Stimulated activated memory B cell treated with anti-CD40 and anti-IgM and Interleukin-4, amounts not matched to agents 10 μg/mL and 1 μg/mL and 100 μg/mL, for 72 hours (primary cell): ENCODE data around the gene TEAD4.

Source experiments
- ATAC-seq: fragments of 150-1000 bp; cut with Tn5 transposase; 2 replicates; pipeline ENCODE4 v1.10.0; 2021
- H3K27ac Mint-ChIP-seq: one replicate; pipeline ENCODE4 v1.8.0; 2022; ENCODE audit warnings: mild to moderate bottlenecking, mixed read lengths
- H3K27me3 Mint-ChIP-seq: one replicate; pipeline ENCODE4 v1.8.0; 2022; ENCODE audit warnings: mixed read lengths
- H3K36me3 Mint-ChIP-seq: one replicate; pipeline ENCODE4 v1.8.0; 2022; ENCODE audit warnings: mixed read lengths
- H3K4me1 Mint-ChIP-seq: one replicate; pipeline ENCODE4 v1.8.0; 2022; ENCODE audit warnings: mixed read lengths
- H3K4me3 Mint-ChIP-seq: one replicate; pipeline ENCODE4 v1.8.0; 2022; ENCODE audit warnings: mild to moderate bottlenecking, moderate library complexity, mixed read lengths
- H3K9me3 Mint-ChIP-seq: one replicate; pipeline ENCODE4 v1.8.0; 2022; ENCODE audit warnings: mixed read lengths

TEAD4 gene

DNA sequence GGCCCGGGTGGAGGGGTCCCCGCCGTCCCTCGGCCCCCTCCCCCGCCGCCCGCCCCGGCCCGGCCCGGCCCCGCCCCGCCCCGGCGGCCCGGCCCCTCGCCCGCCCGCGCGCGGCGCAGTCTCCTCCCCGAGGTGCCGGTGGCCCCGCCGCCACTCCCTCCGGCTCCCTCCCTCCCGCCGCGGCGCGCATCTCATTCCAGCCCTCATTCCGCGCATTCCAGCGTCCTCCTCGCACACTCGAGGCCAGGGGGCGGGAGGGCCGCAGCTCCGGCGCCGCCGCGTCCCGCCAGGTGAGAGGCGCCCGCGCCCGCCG lies at the start of gene TEAD4:
TEAD4 (plus strand) TSS at position 206 of the 313 bp plus-strand sequence.
- Mint-ChIP-seq H3K9me3 (no peaks in the 10 kb centered on the region), H3K27me3 (peaks cover 72% of the 10 kb centered on the region), H3K4me3 (peak within 1 kb of the TSS; percentile 75), H3K27ac (no peak within 1 kb of the TSS), H3K36me3 (no peaks in the 10 kb centered on the region), H3K4me1 (peaks cover 18% of the 10 kb centered on the region)
- peak; percentile 53 for ATAC-seq

DNA sequence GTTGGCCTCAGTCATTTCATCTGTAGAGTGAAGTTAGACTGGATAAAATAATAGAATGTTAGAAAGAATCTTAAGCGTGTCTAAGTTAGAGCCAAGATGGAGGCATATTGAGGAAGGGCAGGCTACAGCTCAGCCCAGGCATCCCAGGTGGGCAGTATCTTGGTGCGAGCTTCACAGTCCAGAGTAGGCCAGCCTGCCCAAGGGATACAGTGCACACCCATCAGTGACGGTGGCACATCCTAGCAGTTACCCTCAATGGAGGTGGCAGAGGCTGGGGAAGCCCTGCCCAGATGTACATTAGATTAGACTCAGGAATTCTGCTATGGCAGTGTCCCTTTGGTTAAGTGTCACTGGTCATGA lies 47.0 kb upstream of the TEAD4 start:
- Mint-ChIP-seq H3K4me1 (no peaks in the 10 kb centered on the region), H3K4me3 (no peak overlapping the region), H3K9me3 (no peaks in the 10 kb centered on the region), H3K36me3 (peaks cover 33% of the 10 kb centered on the region), H3K27me3 (no peaks in the 10 kb centered on the region), H3K27ac (no peak overlapping the region)
- ATAC-seq = no peak

- Mint-ChIP-seq H3K27me3 (no peaks in the 10 kb centered on the region), H3K4me3 (no peak overlapping the region), H3K27ac (no peak overlapping the region), H3K4me1 (no peaks in the 10 kb centered on the region), H3K36me3 (peaks cover 42% of the 10 kb centered on the region), H3K9me3 (no peaks in the 10 kb centered on the region)
- ATAC-seq = no peak
These were observed 39.9 kb upstream of the TEAD4 start for GRCh38 chr12:2919249-2919648.

DNA sequence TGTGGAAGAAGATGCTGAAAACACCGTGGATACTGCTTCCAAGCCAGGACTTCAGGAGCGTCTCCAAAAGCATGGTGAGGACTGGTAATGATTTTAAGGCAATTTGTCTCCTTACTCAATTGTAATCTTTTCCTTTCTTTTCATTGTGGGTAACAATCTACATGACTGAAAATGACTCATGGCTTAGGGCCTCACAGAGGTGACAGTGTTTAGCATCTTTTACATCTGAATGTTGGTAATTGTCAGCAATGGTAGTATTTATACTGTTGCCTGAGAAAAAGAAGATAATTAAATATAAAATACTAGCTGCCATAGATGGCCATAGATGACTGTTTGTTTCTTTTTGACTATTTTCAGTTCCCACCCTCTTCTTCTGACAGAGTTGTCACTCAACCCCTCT lies 36.9 kb upstream of the TEAD4 start:
- no peak overlapping the region for H3K4me3 Mint-ChIP-seq
- H3K9me3 Mint-ChIP-seq = no peaks in the 10 kb centered on the region
- peaks cover 50% of the 10 kb centered on the region for H3K36me3 Mint-ChIP-seq
- no peaks in the 10 kb centered on the region for H3K4me1 Mint-ChIP-seq
- no peak for ATAC-seq
- H3K27me3 Mint-ChIP-seq = no peaks in the 10 kb centered on the region
- no peak overlapping the region for H3K27ac Mint-ChIP-seq

GRCh38 chr12:2923057-2923456 lies 36.1 kb upstream of the TEAD4 start:
- peaks cover 58% of the 10 kb centered on the region for H3K36me3 Mint-ChIP-seq
- H3K4me1 Mint-ChIP-seq = no peaks in the 10 kb centered on the region
- H3K4me3 Mint-ChIP-seq = no peak overlapping the region
- ATAC-seq = no peak
- H3K9me3 Mint-ChIP-seq = no peaks in the 10 kb centered on the region
- H3K27ac Mint-ChIP-seq = no peak overlapping the region
- no peaks in the 10 kb centered on the region for H3K27me3 Mint-ChIP-seq

DNA sequence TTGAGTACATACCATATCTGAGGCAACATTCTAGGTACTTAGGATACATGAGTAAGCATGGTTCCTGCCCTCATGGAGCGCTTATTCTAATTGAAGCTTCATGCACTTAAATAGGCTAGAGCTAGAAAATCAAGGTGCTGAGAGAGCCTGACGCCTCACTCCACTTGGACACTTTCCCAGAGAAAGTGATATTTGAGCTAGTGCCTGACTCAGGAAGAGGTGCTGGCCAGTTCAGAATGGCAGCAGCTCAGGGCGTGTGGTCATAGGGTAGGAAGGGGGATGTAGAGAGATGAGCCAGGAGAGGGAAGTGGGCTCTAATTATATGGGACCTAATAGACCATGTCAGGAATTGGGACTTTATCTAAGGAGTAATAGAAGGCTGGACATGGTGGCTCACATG lies 35.2 kb upstream of the TEAD4 start:
- Mint-ChIP-seq H3K36me3 (peaks cover 58% of the 10 kb centered on the region), H3K4me3 (no peak overlapping the region), H3K27ac (no peak overlapping the region), H3K27me3 (no peaks in the 10 kb centered on the region), H3K4me1 (no peaks in the 10 kb centered on the region), H3K9me3 (no peaks in the 10 kb centered on the region)
- ATAC-seq = no peak

DNA sequence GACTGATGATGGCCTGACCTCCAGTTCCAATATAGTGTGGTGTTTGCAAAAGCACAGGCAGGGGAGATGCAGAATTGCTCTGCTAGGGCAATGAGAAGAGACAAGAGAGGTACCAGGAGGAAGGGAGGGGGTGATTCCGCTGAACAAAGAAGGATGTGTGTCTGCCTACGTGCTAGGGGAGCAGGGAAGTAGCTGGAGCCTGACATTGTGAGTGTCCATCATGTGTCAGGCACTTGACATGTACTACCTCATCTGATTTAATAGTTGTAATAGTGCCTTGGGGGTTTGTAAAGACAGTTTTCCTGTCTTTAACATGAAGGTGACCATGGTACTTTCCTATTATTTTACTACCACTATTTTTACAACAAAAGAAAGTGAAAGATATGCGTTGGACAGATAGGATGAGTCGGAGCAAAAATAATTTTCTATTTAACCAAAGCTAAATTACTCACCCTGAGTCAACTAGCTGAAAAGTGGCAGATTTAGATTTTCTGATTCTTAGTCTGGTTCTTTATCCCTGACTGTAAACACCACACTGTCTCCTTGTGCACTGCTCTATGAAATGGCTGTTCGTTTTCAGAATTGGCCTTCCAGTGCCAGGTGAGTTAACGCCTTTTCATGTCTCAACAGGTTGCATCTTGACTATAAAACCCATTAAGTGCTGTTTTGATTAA lies 33.7 kb upstream of the TEAD4 start:
- H3K9me3 Mint-ChIP-seq = no peaks in the 10 kb centered on the region
- peaks cover 58% of the 10 kb centered on the region for H3K36me3 Mint-ChIP-seq
- H3K27ac Mint-ChIP-seq = no peak overlapping the region
- H3K27me3 Mint-ChIP-seq = no peaks in the 10 kb centered on the region
- no peak for ATAC-seq
- H3K4me1 Mint-ChIP-seq = no peaks in the 10 kb centered on the region
- no peak overlapping the region for H3K4me3 Mint-ChIP-seq

- Mint-ChIP-seq H3K27me3 (no peaks in the 10 kb centered on the region), H3K4me1 (no peaks in the 10 kb centered on the region), H3K27ac (no peak overlapping the region), H3K4me3 (no peak overlapping the region), H3K36me3 (peaks cover 46% of the 10 kb centered on the region), H3K9me3 (no peaks in the 10 kb centered on the region)
- ATAC-seq = no peak
These were observed 28.3 kb upstream of the TEAD4 start for GRCh38 chr12:2930865-2931264.

- no peaks in the 10 kb centered on the region for H3K4me1 Mint-ChIP-seq
- no peak overlapping the region for H3K4me3 Mint-ChIP-seq
- no peaks in the 10 kb centered on the region for H3K9me3 Mint-ChIP-seq
- H3K36me3 Mint-ChIP-seq = peaks cover 38% of the 10 kb centered on the region
- ATAC-seq = no peak
- no peaks in the 10 kb centered on the region for H3K27me3 Mint-ChIP-seq
- no peak overlapping the region for H3K27ac Mint-ChIP-seq
These were observed 25.6 kb upstream of the TEAD4 start for GRCh38 chr12:2933586-2933985.

DNA sequence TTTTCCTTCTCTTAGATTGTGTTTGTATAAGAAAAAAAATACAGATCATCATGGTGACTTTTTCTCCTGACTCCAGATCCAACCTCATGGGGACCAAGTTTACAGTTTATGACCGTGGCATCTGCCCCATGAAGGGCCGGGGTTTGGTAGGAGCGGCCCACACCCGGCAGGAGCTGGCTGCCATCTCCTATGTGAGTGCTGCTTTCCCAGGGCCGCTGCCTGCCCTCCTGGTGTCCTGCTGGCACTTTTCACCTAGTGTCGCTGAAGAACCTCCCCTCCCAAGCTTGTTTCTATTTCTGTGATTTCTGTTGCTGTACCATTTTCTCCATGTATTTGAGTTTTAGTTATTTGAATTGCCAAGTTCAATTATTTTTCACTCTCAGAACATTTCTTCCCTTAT lies 24.8 kb upstream of the TEAD4 start:
- no peaks in the 10 kb centered on the region for H3K4me1 Mint-ChIP-seq
- no peaks in the 10 kb centered on the region for H3K27me3 Mint-ChIP-seq
- H3K9me3 Mint-ChIP-seq = no peaks in the 10 kb centered on the region
- ATAC-seq = no peak
- peaks cover 38% of the 10 kb centered on the region for H3K36me3 Mint-ChIP-seq
- H3K4me3 Mint-ChIP-seq = no peak overlapping the region
- H3K27ac Mint-ChIP-seq = no peak overlapping the region

DNA sequence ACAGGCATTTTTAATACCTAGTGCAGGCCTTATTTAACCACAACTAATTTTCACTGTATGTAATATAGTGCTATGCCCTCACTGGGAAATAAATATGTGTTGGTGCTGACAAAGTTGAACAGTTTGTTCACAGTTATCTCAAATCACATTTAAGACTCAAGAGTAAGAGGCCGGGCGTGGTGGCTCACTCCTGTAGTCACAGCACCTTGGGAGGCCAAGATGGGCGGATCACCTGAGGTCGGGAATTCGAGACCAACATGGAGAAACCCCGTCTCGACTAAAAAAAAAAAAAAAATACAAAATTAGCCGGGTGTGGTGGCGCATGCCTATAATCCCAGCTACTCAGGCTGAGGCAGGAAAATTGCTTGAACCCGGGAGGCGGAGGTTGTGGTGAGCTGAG lies 22.9 kb upstream of the TEAD4 start:
- Mint-ChIP-seq H3K4me3 (no peak overlapping the region), H3K9me3 (no peaks in the 10 kb centered on the region), H3K36me3 (peaks cover 26% of the 10 kb centered on the region), H3K27ac (no peak overlapping the region), H3K27me3 (no peaks in the 10 kb centered on the region), H3K4me1 (no peaks in the 10 kb centered on the region)
- no peak for ATAC-seq

DNA sequence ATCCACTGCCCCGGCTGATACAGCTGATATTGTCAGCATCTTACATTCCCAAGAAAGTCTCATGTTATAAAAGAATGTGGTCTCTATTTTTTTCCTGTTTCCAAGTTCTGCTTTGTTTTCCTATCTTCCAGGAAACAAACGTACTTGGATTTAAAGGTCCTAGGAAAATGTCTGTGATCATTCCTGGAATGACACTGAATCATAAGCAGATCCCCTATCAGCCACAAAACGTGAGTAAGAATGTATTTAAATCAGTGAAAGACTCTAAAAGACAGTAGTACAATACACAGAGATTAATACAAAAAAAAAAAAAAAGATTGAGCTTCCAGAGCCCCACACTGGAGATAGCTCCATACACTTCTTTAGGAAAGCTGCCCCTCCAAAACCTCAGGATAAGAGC lies 21.7 kb upstream of the TEAD4 start:
- Mint-ChIP-seq H3K4me3 (no peak overlapping the region), H3K4me1 (no peaks in the 10 kb centered on the region), H3K9me3 (no peaks in the 10 kb centered on the region), H3K27ac (no peak overlapping the region), H3K36me3 (peaks cover 23% of the 10 kb centered on the region), H3K27me3 (no peaks in the 10 kb centered on the region)
- no peak for ATAC-seq

- Mint-ChIP-seq H3K4me1 (no peaks in the 10 kb centered on the region), H3K27me3 (no peaks in the 10 kb centered on the region), H3K36me3 (peaks cover 19% of the 10 kb centered on the region), H3K9me3 (no peaks in the 10 kb centered on the region), H3K27ac (no peak overlapping the region), H3K4me3 (no peak overlapping the region)
- ATAC-seq = no peak
These were observed 20.0 kb upstream of the TEAD4 start for GRCh38 chr12:2939191-2939590.

DNA sequence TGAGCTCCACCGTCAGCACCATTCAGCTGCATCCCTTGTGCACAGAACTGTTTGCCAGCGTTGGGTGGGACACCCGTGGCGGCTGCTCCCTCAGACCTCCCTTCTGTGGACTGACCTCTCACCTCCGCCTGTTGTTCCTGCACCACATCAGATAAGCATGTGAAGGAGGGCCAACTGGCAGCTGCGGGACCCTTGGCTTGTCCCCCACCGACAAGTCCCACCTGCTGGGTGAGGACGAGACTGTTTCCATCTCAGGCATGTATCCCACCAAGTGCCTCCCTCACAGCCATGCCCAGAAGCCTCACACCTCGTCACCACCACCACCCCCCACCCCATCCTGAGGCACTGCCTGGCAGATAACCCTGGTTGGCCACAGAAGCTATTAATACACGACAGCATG lies 18.6 kb upstream of the TEAD4 start:
- Mint-ChIP-seq H3K4me3 (no peak overlapping the region), H3K9me3 (no peaks in the 10 kb centered on the region), H3K27ac (no peak overlapping the region), H3K27me3 (no peaks in the 10 kb centered on the region), H3K4me1 (no peaks in the 10 kb centered on the region), H3K36me3 (peaks cover 7% of the 10 kb centered on the region)
- no peak for ATAC-seq

GRCh38 chr12:2941524-2941923 lies 17.7 kb upstream of the TEAD4 start:
- H3K36me3 Mint-ChIP-seq = peaks cover 7% of the 10 kb centered on the region
- H3K27me3 Mint-ChIP-seq = no peaks in the 10 kb centered on the region
- H3K9me3 Mint-ChIP-seq = no peaks in the 10 kb centered on the region
- no peak for ATAC-seq
- no peak overlapping the region for H3K27ac Mint-ChIP-seq
- no peaks in the 10 kb centered on the region for H3K4me1 Mint-ChIP-seq
- H3K4me3 Mint-ChIP-seq = no peak overlapping the region

DNA sequence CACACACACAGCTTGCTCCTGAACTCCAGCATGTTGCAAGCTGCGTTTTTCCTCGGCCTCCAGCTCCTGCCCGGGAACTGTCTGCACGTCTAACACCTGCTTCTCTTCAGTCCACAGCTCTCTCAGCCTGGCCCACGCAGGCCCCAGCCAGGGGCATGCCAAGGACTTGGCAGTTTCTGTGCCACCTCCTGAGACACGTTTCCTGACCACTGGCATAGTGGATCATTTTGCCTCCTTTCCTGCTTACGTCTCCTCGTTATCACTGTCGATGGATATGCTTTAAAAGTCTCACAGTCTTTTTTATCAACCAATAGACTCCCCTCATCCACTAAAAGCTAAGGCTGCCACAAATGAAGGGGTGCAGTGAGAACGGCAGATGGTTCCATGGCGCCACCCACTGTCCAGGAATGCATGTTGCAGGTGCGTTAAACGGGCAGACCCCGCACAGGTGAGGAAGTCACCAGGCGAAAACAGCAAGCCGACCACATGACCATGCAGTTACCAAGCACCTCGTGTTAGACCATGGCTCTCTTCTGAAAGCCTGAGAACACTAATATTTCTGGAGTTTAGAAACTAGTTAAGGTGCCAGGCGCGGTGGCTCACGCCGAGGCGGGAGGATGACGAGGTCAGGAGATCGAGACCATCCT lies 14.7 kb upstream of the TEAD4 start:
- no peak overlapping the region for H3K27ac Mint-ChIP-seq
- no peaks in the 10 kb centered on the region for H3K36me3 Mint-ChIP-seq
- ATAC-seq = no peak
- no peaks in the 10 kb centered on the region for H3K9me3 Mint-ChIP-seq
- no peaks in the 10 kb centered on the region for H3K27me3 Mint-ChIP-seq
- no peaks in the 10 kb centered on the region for H3K4me1 Mint-ChIP-seq
- peak overlapping the region; percentile 18 for H3K4me3 Mint-ChIP-seq
